ENCODE data around the gene MORN4.
"Not testable (repeated sequence)": the region's sequence is repeated elsewhere in the genome, so short reads cannot be mapped to it uniquely, and the experiment has no call there.

The MORN4 gene

GRCh38 chr10:97640868-97641811, 7.8 kb upstream of the MORN4 start:
- peak in 11 of 14 donors; percentile 1 to 52 (median 18) for DNase-seq

- peak; percentile 80 to 99 (median 97) for DNase-seq
These were observed 7.0 kb upstream of the MORN4 start, which contains the start of gene PI4K2A for GRCh38 chr10:97640174-97640867. PI4K2A (plus strand) TSS chr10:97640671; CDS start chr10:97640743, 72 bp downstream.

GRCh38 chr10:97639090-97639489, 5.8 kb upstream of the MORN4 start:
- not testable (repeated sequence) for DNase-seq

- no peak for DNase-seq
These were observed 2.3 kb upstream of the MORN4 start for GRCh38 chr10:97635577-97635976.

GRCh38 chr10:97633921-97634320, 621 bp upstream of the MORN4 start:
- DNase-seq = no peak

- no peak for DNase-seq
These were observed 2.2 kb downstream of the MORN4 start for GRCh38 chr10:97631098-97631497.

GRCh38 chr10:97629289-97629688, 4.0 kb downstream of the MORN4 start:
- no peak for DNase-seq

GRCh38 chr10:97628228-97628627, 5.1 kb downstream of the MORN4 start:
- DNase-seq = no peak

GRCh38 chr10:97627731-97628130, 5.6 kb downstream of the MORN4 start:
- DNase-seq = no peak

- no peak for DNase-seq
These were observed 10.0 kb downstream of the MORN4 start for GRCh38 chr10:97623277-97623676.

- DNase-seq = no peak
These were observed 14.6 kb downstream of the MORN4 start for GRCh38 chr10:97618733-97619132.

GRCh38 chr10:97618285-97618684, 15.0 kb downstream of the MORN4 start:
- no peak for DNase-seq

- peak in 1 of 14 donors; percentile 58 for DNase-seq
These were observed 20.9 kb downstream of the MORN4 start for GRCh38 chr10:97612386-97612785.

GRCh38 chr10:97611473-97611872, 21.8 kb downstream of the MORN4 start:
- DNase-seq = no peak

- peak in 1 of 14 donors; percentile 93 for DNase-seq
These were observed 24.2 kb downstream of the MORN4 start for GRCh38 chr10:97608991-97609561.

- DNase-seq = peak in 7 of 14 donors; percentile 12 to 57 (median 41)
These were observed 26.1 kb downstream of the MORN4 start for GRCh38 chr10:97607095-97607636.

- peak in 12 of 14 donors; percentile 7 to 87 (median 64) for DNase-seq
These were observed 31.8 kb downstream of the MORN4 start for GRCh38 chr10:97601268-97602215.

- peak in 1 of 14 donors; percentile 54 for DNase-seq
These were observed 32.7 kb downstream of the MORN4 start for GRCh38 chr10:97600616-97601015.

- DNase-seq = peak in 1 of 14 donors; percentile 14
These were observed 34.1 kb downstream of the MORN4 start for GRCh38 chr10:97599272-97599619.

- DNase-seq = no peak
These were observed 34.7 kb downstream of the MORN4 start for GRCh38 chr10:97598407-97599271.

- DNase-seq = no peak
These were observed 35.5 kb downstream of the MORN4 start for GRCh38 chr10:97597778-97598177.

All from C1 segment of cervical spinal cord (tissue), 14 donors.